WTC11 (cell line): ENCODE measurements around the gene ZNF652. TPM values are rescaled to one million over a fixed set of nuclear protein-coding genes. Genes with fewer than 3 reads are reported as not detected.

Experiments
- ATAC-seq: fragments of 200-7000 bp; cut with Tn5 transposase; 2 replicates; pipeline ENCODE4 v1.10.0; 2021; ENCODE audit warnings: mild to moderate bottlenecking, moderate library complexity
- CTCF ChIA-PET: fragments of 300-600 bp; sonication (Branson Sonifier 250); formaldehyde crosslinking; loops from one replicate; lab custom pipeline; 2021; ENCODE audit warnings: antibody characterized with exemption; lab: Charles Lee
- POLR2A ChIA-PET: fragments of 350-600 bp; sonication (Branson Sonifier 250); formaldehyde crosslinking; loops from one replicate; lab custom pipeline; 2021; ENCODE audit warnings: antibody characterized with exemption; lab: Charles Lee
- DNase-seq: peaks from one replicate; pipeline ENCODE4 v3.0.0; 2021; ENCODE audit warnings: low spot score
- H3K27ac Mint-ChIP-seq: 2 replicates; pipeline ENCODE4 v1.8.0; 2021; ENCODE audit warnings: mixed read lengths
- H3K27me3 Mint-ChIP-seq: 2 replicates; pipeline ENCODE4 v1.8.0; 2021; ENCODE audit warnings: low read depth, mild to moderate bottlenecking, moderate library complexity, mixed read lengths
- H3K36me3 Mint-ChIP-seq: 2 replicates; pipeline ENCODE4 v1.8.0; 2021; ENCODE audit warnings: mixed read lengths
- H3K4me1 Mint-ChIP-seq: 2 replicates; pipeline ENCODE4 v1.8.0; 2022; ENCODE audit warnings: mixed read lengths
- H3K4me3 Mint-ChIP-seq: 2 replicates; pipeline ENCODE4 v1.8.0; 2021; ENCODE audit warnings: mild to moderate bottlenecking, moderate library complexity, mixed read lengths
- H3K9me3 Mint-ChIP-seq: 2 replicates; pipeline ENCODE4 v1.8.0; 2021; ENCODE audit warnings: mixed read lengths
- EMX1 ChIP-seq: fragments of 250-450 bp; sonication (Bioruptor Pico); IDR thresholded peaks from 2 replicates; pipeline ENCODE4 v1.8.0; 2021; ENCODE audit warnings: mild to moderate bottlenecking
- GRHL2 ChIP-seq: fragments of 250-450 bp; sonication (Bioruptor Pico); IDR thresholded peaks from 2 replicates; pipeline ENCODE4 v1.8.0; 2022; ENCODE audit warnings: mild to moderate bottlenecking, moderate library complexity; ENCODE audit not compliant: insufficient replicate concordance, severe bottlenecking
- GTF2I ChIP-seq: fragments of 250-450 bp; sonication (Bioruptor Pico); conservative IDR thresholded peaks from 2 replicates; pipeline ENCODE4 v1.4.0; 2021; ENCODE audit warnings: mild to moderate bottlenecking
- KAT7 ChIP-seq: sonication (generic); formaldehyde crosslinking; IDR thresholded peaks from 2 replicates; pipeline ENCODE4 v1.8.1; 2023; ENCODE audit warnings: missing genetic modification reagents, mild to moderate bottlenecking, borderline replicate concordance
- NR1H2 ChIP-seq: sonication (generic); formaldehyde crosslinking; IDR thresholded peaks from 2 replicates; pipeline ENCODE4 v1.9.0; 2021; ENCODE audit warnings: mild to moderate bottlenecking, moderate library complexity, missing genetic modification reagents
- OVOL2 ChIP-seq: fragments of 250-450 bp; sonication (Bioruptor Pico); IDR thresholded peaks from 2 replicates; pipeline ENCODE4 v1.9.0; 2021; ENCODE audit warnings: mild to moderate bottlenecking, borderline replicate concordance
- SP1 ChIP-seq: sonication (generic); formaldehyde crosslinking; conservative IDR thresholded peaks from 2 replicates; pipeline ENCODE4 v1.8.1; 2022; ENCODE audit warnings: missing genetic modification reagents
- TCF7 ChIP-seq: sonication (generic); formaldehyde crosslinking; IDR thresholded peaks from 2 replicates; pipeline ENCODE4 v1.8.0; 2022; ENCODE audit warnings: mild to moderate bottlenecking, low read depth, missing genetic modification reagents, moderate library complexity
- ZNF263 ChIP-seq: sonication (generic); formaldehyde crosslinking; IDR thresholded peaks from 2 replicates; pipeline ENCODE4 v1.8.1; 2022; ENCODE audit warnings: low read depth, mild to moderate bottlenecking, moderate library complexity, missing genetic modification reagents
- total RNA-seq: library from RNA; stranded (reverse); gene quantifications from 3 replicates; pipeline ENCODE4 v1.2.3, GENCODE V29; 2021
- TF ChIP-seq, protein P1 (sequence below): fragments of 250-450 bp; sonication (Bioruptor Pico); IDR thresholded peaks from 2 replicates; pipeline ENCODE4 v2.1.2; 2022; ENCODE audit warnings: mild to moderate bottlenecking, moderate library complexity
- TF ChIP-seq, protein P2 (sequence below): sonication (generic); formaldehyde crosslinking; IDR thresholded peaks from 2 replicates; pipeline ENCODE4 v1.8.1; 2022; ENCODE audit warnings: low read depth, mild to moderate bottlenecking, moderate library complexity, missing genetic modification reagents, borderline replicate concordance
- TF ChIP-seq, protein P3 (sequence below): sonication (generic); formaldehyde crosslinking; IDR thresholded peaks from 2 replicates; pipeline ENCODE4 v1.8.1; 2022; ENCODE audit warnings: missing genetic modification reagents, borderline replicate concordance
- TF ChIP-seq, protein P4 (sequence below): fragments of 250-450 bp; sonication (Bioruptor Pico); IDR thresholded peaks from 2 replicates; pipeline ENCODE4 v1.9.0; 2021; ENCODE audit warnings: mild to moderate bottlenecking, borderline replicate concordance

Gene ZNF652
- total RNA-seq, 1 experiment from 2014 or later: 40.8 TPM

DNA sequence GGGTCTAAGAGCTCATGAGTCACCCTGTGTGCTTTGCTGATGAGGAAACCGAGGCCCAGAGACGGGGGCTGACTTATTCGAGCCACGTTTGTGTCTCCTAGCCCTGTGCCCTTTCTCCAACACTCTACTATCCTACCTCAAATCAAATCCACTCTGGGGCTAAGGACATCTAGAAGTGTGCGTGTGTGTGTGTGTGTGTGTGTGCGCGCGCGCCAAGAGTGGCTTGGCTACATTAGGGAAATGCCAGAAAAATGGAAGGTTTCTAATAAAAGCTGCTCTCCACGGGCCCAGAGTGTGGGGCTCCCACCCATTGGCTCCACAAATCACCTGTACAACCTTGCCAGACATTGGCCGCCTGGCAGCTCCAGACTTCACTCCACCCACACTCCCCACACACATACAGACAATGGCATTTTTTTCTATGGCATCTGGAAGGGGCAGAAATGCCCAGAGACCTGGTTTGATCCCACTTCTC lies 101.2 kb downstream of the ZNF652 start (continued):
- no peak for TF ChIP-seq TCF7
- TF ChIP-seq, protein P1, sequence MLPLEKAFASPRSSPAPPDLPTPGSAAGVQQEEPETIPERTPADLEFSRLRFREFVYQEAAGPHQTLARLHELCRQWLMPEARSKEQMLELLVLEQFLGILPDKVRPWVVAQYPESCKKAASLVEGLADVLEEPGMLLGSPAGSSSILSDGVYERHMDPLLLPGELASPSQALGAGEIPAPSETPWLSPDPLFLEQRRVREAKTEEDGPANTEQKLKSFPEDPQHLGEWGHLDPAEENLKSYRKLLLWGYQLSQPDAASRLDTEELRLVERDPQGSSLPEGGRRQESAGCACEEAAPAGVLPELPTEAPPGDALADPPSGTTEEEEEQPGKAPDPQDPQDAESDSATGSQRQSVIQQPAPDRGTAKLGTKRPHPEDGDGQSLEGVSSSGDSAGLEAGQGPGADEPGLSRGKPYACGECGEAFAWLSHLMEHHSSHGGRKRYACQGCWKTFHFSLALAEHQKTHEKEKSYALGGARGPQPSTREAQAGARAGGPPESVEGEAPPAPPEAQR: no peak

DNA sequence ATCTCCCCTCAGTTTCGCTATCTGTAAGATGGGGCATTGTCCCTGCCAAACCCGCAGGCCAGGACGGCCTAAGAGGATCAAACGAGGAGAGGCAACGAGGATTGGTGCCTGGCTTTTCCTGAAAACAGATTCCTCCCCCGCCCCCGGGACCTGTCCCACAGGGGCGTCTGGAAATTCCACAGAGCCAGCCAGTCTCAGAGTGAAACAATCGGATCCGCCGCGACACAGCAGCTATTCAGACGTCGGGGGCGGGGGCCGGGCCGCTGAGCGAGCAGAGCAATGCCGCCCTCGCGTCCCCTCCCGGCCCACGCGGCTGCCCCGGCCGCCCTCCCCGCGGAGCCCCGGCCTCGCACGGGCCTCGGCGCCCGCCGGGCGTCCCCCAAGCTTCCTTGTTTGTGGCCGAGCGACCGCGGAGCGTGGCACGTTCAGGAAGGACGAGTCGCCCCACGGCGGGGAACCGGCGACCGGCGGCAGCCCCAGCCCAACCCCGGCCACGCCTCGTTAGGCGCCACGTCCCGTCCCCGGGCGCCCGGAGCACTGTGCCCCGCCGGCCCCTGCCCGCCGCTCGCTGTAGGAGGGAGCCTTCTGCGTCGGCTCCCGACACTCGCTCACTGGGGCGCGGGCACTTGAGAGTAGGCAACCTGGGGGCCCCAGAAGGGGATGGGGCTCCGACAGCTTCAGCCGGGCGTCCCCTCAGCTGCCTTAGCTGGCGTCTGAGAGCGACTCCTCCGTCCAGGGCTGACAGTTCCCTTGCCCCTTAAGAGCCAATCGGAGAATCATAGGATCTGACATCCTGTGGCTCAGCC lies 101.8 kb downstream of the ZNF652 start:
- Mint-ChIP-seq H3K27me3 (peaks cover 27% of the 10 kb centered on the region), H3K27ac (no peak overlapping the region), H3K4me3 (peak overlapping the region; percentile 80), H3K36me3 (no peaks in the 10 kb centered on the region), H3K9me3 (no peaks in the 10 kb centered on the region), H3K4me1 (peaks cover 8% of the 10 kb centered on the region)
- ChIA-PET POLR2A (no interaction called here), CTCF (interaction anchor here (0.6 to 2.6 kb wide), 14 partner anchors 16 to 309 kb away, joined by 3 to 19 read pairs (median 3); partner anchors contain the start of gene PHOSPHO1)
- TF ChIP-seq, protein P2, sequence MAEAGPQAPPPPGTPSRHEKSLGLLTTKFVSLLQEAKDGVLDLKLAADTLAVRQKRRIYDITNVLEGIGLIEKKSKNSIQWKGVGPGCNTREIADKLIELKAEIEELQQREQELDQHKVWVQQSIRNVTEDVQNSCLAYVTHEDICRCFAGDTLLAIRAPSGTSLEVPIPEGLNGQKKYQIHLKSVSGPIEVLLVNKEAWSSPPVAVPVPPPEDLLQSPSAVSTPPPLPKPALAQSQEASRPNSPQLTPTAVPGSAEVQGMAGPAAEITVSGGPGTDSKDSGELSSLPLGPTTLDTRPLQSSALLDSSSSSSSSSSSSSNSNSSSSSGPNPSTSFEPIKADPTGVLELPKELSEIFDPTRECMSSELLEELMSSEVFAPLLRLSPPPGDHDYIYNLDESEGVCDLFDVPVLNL: no peak
- TF ChIP-seq, protein P3, sequence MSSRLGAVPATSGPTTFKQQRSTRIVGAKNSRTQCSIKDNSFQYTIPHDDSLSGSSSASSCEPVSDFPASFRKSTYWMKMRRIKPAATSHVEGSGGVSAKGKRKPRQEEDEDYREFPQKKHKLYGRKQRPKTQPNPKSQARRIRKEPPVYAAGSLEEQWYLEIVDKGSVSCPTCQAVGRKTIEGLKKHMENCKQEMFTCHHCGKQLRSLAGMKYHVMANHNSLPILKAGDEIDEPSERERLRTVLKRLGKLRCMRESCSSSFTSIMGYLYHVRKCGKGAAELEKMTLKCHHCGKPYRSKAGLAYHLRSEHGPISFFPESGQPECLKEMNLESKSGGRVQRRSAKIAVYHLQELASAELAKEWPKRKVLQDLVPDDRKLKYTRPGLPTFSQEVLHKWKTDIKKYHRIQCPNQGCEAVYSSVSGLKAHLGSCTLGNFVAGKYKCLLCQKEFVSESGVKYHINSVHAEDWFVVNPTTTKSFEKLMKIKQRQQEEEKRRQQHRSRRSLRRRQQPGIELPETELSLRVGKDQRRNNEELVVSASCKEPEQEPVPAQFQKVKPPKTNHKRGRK: no peak
- TF ChIP-seq ZNF263 (no peak), GTF2I (CRISPR knock-in tag) (peak; percentile 94), SP1 (peak; percentile 32; the same call in 1 of the 2 replicates)
- DNase-seq (peak; percentile 48), ATAC-seq (peak; percentile 75)

DNA sequence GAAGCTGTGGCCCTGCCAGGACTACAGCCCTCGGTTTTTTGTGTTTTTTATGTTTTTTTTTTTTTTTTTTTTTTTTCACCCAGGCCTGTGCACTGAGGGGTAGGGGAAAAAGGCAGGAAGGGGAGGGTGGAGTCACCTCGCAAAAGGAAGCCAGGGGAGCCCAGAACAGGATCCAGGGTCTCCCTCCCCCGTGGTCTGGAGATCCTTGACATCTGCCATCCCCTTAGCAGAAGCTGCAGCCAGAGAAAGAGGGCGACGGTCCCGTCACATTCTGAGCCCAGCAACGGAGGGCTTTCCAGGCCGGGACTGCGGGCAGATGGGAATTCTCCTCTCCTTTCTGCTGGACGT lies 102.4 kb downstream of the ZNF652 start:
- no peaks in the 10 kb centered on the region for H3K9me3 Mint-ChIP-seq
- H3K27ac Mint-ChIP-seq: no peak overlapping the region
- peak overlapping the region; percentile 80 for H3K4me3 Mint-ChIP-seq
- ATAC-seq (no peak), DNase-seq (no peak)
- ChIA-PET POLR2A (no interaction called here), CTCF (interaction anchor here (1.0 to 2.6 kb wide), 6 partner anchors 17 to 298 kb away, joined by 3 to 19 read pairs (median 6); no protein-coding TSS in a partner anchor)
- H3K4me1 Mint-ChIP-seq: peaks cover 8% of the 10 kb centered on the region
- TF ChIP-seq KAT7 (no peak), GRHL2 (no peak), EMX1 (CRISPR knock-in tag) (no peak), NR1H2 (no peak), OVOL2 (CRISPR knock-in tag) (no peak)
- TF ChIP-seq, protein P4, sequence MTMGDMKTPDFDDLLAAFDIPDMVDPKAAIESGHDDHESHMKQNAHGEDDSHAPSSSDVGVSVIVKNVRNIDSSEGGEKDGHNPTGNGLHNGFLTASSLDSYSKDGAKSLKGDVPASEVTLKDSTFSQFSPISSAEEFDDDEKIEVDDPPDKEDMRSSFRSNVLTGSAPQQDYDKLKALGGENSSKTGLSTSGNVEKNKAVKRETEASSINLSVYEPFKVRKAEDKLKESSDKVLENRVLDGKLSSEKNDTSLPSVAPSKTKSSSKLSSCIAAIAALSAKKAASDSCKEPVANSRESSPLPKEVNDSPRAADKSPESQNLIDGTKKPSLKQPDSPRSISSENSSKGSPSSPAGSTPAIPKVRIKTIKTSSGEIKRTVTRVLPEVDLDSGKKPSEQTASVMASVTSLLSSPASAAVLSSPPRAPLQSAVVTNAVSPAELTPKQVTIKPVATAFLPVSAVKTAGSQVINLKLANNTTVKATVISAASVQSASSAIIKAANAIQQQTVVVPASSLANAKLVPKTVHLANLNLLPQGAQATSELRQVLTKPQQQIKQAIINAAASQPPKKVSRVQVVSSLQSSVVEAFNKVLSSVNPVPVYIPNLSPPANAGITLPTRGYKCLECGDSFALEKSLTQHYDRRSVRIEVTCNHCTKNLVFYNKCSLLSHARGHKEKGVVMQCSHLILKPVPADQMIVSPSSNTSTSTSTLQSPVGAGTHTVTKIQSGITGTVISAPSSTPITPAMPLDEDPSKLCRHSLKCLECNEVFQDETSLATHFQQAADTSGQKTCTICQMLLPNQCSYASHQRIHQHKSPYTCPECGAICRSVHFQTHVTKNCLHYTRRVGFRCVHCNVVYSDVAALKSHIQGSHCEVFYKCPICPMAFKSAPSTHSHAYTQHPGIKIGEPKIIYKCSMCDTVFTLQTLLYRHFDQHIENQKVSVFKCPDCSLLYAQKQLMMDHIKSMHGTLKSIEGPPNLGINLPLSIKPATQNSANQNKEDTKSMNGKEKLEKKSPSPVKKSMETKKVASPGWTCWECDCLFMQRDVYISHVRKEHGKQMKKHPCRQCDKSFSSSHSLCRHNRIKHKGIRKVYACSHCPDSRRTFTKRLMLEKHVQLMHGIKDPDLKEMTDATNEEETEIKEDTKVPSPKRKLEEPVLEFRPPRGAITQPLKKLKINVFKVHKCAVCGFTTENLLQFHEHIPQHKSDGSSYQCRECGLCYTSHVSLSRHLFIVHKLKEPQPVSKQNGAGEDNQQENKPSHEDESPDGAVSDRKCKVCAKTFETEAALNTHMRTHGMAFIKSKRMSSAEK: no peak
- H3K27me3 Mint-ChIP-seq: peaks cover 27% of the 10 kb centered on the region
- H3K36me3 Mint-ChIP-seq: no peaks in the 10 kb centered on the region
